H1 (cell line): ENCODE results near the gene DMPK. TPM values are rescaled to one million over a fixed set of nuclear protein-coding genes. Genes with fewer than 3 reads are reported as not detected.

Source experiments
- polyA plus RNA-seq, 7 experiments: library from polyadenylated mRNA; depleted of rRNA in 3 of 7; stranded (reverse) in 5 of 7; unstranded in 2 of 7; fragments of >200 nt in 5 of 7; fragments of 200-250 nt in 2 of 7; gene quantifications; 1 replicate in 5 of 7; 2 replicates in 1 of 7; 4 replicates in 1 of 7; pipeline versions ENCODE4 v1.2.1 to v1.2.3, GENCODE V29; 2011 to 2013; ENCODE audit warnings: missing spikeins in 2 of 7, mixed read lengths in 2 of 7
- total RNA-seq: library from RNA; stranded (reverse); fragmentation: NEBNext Ultra II Directional; extraction: Animal tissue kit (Norgen Biotek cat#: 25700); gene quantifications from 2 replicates; pipeline ENCODE4 v1.2.1, GENCODE V29; 2021
- TF ChIP-seq, protein P1 (sequence below): fragments of 300-600 bp; sonication (generic); IDR thresholded peaks from 2 replicates; pipeline ENCODE4 v1.7.1; 2012; ENCODE audit warnings: low read length, moderate library complexity, mild to moderate bottlenecking, inconsistent platforms; ENCODE audit not compliant: insufficient replicate concordance

The DMPK gene
- total and polyA plus RNA-seq, 2 of the 8 experiments (the other 6 are each of a cell fraction or from before 2014, with no cell fraction given), result 13.7 to 27.4 TPM

DNA sequence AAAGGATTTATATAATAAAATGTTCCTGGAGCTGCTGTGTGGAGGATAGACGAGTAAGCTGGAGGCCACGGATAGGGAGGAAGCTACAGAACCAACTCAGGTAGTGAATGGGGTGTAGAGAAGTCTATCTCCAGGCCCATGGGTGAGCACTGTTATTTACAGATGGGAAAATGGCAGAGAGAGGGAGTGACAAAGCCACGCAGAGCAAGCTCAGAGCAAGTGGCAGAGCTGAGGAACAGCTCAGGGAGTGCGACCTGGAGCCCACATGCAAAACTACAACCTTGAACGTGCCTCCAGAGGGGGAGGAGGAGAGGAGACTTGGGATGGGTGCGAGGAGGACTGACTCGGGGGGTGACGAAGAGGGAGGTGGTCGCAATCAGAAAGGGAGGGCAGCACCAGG is 46.2 kb upstream of the DMPK start (continued):
- TF ChIP-seq, protein P1, sequence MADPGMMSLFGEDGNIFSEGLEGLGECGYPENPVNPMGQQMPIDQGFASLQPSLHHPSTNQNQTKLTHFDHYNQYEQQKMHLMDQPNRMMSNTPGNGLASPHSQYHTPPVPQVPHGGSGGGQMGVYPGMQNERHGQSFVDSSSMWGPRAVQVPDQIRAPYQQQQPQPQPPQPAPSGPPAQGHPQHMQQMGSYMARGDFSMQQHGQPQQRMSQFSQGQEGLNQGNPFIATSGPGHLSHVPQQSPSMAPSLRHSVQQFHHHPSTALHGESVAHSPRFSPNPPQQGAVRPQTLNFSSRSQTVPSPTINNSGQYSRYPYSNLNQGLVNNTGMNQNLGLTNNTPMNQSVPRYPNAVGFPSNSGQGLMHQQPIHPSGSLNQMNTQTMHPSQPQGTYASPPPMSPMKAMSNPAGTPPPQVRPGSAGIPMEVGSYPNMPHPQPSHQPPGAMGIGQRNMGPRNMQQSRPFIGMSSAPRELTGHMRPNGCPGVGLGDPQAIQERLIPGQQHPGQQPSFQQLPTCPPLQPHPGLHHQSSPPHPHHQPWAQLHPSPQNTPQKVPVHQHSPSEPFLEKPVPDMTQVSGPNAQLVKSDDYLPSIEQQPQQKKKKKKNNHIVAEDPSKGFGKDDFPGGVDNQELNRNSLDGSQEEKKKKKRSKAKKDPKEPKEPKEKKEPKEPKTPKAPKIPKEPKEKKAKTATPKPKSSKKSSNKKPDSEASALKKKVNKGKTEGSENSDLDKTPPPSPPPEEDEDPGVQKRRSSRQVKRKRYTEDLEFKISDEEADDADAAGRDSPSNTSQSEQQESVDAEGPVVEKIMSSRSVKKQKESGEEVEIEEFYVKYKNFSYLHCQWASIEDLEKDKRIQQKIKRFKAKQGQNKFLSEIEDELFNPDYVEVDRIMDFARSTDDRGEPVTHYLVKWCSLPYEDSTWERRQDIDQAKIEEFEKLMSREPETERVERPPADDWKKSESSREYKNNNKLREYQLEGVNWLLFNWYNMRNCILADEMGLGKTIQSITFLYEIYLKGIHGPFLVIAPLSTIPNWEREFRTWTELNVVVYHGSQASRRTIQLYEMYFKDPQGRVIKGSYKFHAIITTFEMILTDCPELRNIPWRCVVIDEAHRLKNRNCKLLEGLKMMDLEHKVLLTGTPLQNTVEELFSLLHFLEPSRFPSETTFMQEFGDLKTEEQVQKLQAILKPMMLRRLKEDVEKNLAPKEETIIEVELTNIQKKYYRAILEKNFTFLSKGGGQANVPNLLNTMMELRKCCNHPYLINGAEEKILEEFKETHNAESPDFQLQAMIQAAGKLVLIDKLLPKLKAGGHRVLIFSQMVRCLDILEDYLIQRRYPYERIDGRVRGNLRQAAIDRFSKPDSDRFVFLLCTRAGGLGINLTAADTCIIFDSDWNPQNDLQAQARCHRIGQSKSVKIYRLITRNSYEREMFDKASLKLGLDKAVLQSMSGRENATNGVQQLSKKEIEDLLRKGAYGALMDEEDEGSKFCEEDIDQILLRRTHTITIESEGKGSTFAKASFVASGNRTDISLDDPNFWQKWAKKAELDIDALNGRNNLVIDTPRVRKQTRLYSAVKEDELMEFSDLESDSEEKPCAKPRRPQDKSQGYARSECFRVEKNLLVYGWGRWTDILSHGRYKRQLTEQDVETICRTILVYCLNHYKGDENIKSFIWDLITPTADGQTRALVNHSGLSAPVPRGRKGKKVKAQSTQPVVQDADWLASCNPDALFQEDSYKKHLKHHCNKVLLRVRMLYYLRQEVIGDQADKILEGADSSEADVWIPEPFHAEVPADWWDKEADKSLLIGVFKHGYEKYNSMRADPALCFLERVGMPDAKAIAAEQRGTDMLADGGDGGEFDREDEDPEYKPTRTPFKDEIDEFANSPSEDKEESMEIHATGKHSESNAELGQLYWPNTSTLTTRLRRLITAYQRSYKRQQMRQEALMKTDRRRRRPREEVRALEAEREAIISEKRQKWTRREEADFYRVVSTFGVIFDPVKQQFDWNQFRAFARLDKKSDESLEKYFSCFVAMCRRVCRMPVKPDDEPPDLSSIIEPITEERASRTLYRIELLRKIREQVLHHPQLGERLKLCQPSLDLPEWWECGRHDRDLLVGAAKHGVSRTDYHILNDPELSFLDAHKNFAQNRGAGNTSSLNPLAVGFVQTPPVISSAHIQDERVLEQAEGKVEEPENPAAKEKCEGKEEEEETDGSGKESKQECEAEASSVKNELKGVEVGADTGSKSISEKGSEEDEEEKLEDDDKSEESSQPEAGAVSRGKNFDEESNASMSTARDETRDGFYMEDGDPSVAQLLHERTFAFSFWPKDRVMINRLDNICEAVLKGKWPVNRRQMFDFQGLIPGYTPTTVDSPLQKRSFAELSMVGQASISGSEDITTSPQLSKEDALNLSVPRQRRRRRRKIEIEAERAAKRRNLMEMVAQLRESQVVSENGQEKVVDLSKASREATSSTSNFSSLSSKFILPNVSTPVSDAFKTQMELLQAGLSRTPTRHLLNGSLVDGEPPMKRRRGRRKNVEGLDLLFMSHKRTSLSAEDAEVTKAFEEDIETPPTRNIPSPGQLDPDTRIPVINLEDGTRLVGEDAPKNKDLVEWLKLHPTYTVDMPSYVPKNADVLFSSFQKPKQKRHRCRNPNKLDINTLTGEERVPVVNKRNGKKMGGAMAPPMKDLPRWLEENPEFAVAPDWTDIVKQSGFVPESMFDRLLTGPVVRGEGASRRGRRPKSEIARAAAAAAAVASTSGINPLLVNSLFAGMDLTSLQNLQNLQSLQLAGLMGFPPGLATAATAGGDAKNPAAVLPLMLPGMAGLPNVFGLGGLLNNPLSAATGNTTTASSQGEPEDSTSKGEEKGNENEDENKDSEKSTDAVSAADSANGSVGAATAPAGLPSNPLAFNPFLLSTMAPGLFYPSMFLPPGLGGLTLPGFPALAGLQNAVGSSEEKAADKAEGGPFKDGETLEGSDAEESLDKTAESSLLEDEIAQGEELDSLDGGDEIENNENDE, result no peak
